Ectodermal cell (in vitro differentiated cells): ENCODE measurements around the gene IFT27. TPM values are rescaled to one million over a fixed set of nuclear protein-coding genes. Genes with fewer than 3 reads are reported as not detected.

Experiments
- H3K27ac ChIP-seq: 2 replicates; pipeline ENCODE4 v1.7.0; 2013; ENCODE audit warnings: mild to moderate bottlenecking, low read depth, low read length; ENCODE audit not compliant: insufficient read depth, poor library complexity, severe bottlenecking
- H3K27me3 ChIP-seq: 2 replicates; pipeline ENCODE4 v1.7.0; 2013; ENCODE audit warnings: mild to moderate bottlenecking, low read length; ENCODE audit not compliant: insufficient read depth, control insufficient read depth, poor library complexity, severe bottlenecking
- H3K36me3 ChIP-seq: one replicate; pipeline ENCODE4 v1.7.0; 2013; ENCODE audit warnings: low read length; ENCODE audit not compliant: control insufficient read depth, insufficient read depth
- H3K4me1 ChIP-seq: one replicate; pipeline ENCODE4 v1.7.0; 2013; ENCODE audit warnings: low read length; ENCODE audit not compliant: control insufficient read depth, insufficient read depth
- H3K4me3 ChIP-seq: 2 replicates; pipeline ENCODE4 v1.7.0; 2013; ENCODE audit warnings: low read depth, low read length, control low read depth; ENCODE audit not compliant: insufficient read depth
- H3K9me3 ChIP-seq: 2 replicates; pipeline ENCODE4 v1.7.0; 2013; ENCODE audit warnings: mild to moderate bottlenecking, low read length, moderate library complexity; ENCODE audit not compliant: control insufficient read depth
- WGBS, 2 experiments: methylation state at CpG; one replicate each; pipeline ENCODE4 v1.1.7; 2013; ENCODE audit warnings: missing lambda C conversion rate in 2 of 2; 5-methylcytosine and 5-hydroxymethylcytosine counted together
- polyA plus RNA-seq, 4 experiments: library from polyadenylated mRNA; stranded (reverse); fragments of 50-300 nt; gene quantifications; one replicate each; pipeline ENCODE4 v1.2.3, GENCODE V29; 2013

Gene IFT27, protein sequence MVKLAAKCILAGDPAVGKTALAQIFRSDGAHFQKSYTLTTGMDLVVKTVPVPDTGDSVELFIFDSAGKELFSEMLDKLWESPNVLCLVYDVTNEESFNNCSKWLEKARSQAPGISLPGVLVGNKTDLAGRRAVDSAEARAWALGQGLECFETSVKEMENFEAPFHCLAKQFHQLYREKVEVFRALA
- 49.9 TPM for polyA plus RNA-seq (2013, experiment 1 of 4)
- 56.8 TPM for polyA plus RNA-seq (2013, experiment 2 of 4)
- polyA plus RNA-seq (2013, experiment 3 of 4): 48.7 TPM
- 48.9 TPM for polyA plus RNA-seq (2013, experiment 4 of 4)

DNA sequence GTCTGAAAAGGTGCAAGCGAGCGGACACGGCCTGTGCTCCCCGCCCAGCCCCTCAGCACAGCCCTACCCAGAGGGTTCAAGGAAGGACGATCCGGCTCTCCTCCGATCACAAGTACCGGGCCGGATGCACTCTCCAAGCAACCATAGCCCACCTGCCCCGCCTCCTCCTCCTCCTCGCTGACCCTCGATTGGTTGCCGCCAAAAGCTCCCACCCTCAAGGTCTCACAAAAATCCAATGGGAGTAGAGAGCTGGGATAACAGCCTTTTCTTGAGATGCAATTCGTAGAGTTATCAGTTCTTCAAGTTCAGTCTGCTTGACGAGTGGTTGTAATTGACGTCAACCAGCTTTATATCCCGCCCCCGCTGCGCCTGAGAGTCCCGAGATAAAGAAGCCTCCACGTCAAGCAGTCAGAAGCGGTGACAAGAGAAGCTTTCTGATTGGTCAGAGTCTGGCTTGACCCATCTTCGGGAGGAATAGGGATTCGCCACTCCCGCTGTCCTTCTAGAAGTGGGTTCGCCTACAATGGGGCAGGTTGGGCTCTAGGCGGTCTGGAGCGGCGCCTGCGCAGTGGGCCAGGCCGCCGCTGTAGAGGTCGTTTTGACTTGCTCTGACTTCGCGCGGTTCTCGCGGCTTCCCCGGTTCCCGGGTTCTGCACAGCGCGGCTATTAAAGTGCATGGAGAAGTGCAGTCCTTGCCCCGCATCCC, at the start of gene IFT27:
Gene IFT27, minus strand, starts transcription at position 156 of the 706 bp plus-strand sequence. CDS start 412 bp downstream, outside the sequence.
- H3K9me3 ChIP-seq: peaks cover 5% of the 10 kb centered on the region
- peaks cover 6% of the 10 kb centered on the region for H3K4me1 ChIP-seq
- no peaks in the 10 kb centered on the region for H3K36me3 ChIP-seq
- WGBS, 2 experiments: 0 to 1% methylated on average over 43 of the region's 43 CpGs
- no peaks in the 10 kb centered on the region for H3K27me3 ChIP-seq
- no peak within 1 kb of the TSS for H3K27ac ChIP-seq
- peak within 1 kb of the TSS; percentile 70 for H3K4me3 ChIP-seq

DNA sequence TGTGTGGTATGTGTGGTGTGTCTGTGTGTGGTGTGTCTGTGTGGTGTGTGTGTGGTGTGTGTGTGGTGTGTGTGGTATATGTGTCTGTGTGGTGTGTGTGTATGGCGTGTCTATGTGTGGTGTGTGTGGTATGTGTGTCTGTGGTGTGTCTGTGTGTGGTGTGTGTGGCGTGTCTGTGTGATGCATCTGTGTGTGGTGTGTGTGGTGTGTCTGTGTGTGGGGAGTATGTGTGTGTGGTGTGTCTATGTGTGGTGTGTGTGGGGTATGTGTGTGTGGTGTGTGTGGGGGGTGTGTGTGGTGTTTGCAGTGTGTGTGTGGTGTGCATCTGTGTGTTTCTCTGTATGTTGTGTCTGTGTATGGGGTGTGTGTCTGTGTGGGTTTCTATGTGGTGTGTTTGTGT, 48.7 kb upstream of the IFT27 start:
- no peaks in the 10 kb centered on the region for H3K36me3 ChIP-seq
- no peaks in the 10 kb centered on the region for H3K9me3 ChIP-seq
- 91 to 94% methylated on average over 2 of the region's 2 CpGs for WGBS, 2 experiments
- H3K27me3 ChIP-seq: peaks cover 1% of the 10 kb centered on the region
- peaks cover 17% of the 10 kb centered on the region for H3K4me1 ChIP-seq
- H3K4me3 ChIP-seq: no peak overlapping the region
- H3K27ac ChIP-seq: no peak overlapping the region

DNA sequence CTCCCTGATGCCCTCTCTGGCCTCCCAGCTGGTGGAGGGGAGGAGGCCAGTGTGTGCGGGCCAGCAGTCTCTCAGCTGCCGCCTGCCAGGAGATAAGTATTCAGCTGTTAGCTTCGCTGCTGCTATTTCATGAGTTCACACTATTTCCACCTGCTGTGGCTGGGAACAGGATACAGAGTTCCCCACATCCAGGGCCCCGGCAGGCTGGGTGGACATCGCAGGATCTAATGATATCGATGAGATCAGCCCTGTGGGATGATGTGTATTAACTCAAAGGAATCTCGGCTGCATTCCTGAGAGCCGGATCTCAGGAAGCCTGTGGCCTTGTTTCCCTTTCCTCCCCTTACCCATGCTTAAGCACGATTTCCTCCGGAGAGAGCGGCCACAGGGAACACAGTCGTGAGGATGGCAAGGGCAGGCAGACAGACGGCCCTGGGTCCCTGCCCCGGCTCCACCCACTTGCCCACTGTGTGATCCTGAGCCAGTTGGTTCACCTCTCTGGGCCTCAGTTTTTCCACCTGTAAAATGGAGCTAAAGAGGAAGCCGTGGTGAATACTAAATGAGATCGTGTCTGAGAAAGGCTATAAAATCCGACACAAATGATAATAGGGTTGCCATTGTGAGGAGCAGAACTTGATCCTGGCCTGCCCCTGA, 47.4 kb upstream of the IFT27 start:
- Histone ChIP-seq H3K27ac (no peak overlapping the region), H3K9me3 (no peaks in the 10 kb centered on the region), H3K36me3 (no peaks in the 10 kb centered on the region), H3K27me3 (peaks cover 11% of the 10 kb centered on the region), H3K4me3 (no peak overlapping the region), H3K4me1 (peaks cover 22% of the 10 kb centered on the region)
- 71 to 75% methylated on average over 17 of the region's 17 CpGs for WGBS, 2 experiments

DNA sequence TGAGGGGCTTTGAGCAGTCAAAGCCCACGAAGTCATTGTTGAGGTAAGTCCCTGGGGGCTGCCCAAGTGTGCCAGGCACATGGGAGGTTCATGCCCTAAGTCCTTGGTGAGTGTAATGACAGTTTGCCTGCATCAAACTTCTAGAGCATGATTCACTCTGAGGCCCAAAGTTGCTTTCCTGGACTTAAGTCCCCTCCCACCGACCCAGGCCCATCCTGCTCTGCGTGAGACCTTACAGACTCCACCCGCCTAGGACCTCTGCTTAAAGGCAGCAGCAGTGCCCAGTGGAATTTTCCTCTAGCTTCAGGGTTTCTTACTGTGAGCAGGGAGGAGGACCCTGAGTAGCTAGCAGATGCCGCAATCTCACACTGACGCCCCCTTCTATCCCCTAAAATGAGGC, 46.7 kb upstream of the IFT27 start:
- Histone ChIP-seq H3K4me3 (no peak overlapping the region), H3K27me3 (peaks cover 18% of the 10 kb centered on the region), H3K27ac (no peak overlapping the region), H3K4me1 (peaks cover 24% of the 10 kb centered on the region), H3K9me3 (no peaks in the 10 kb centered on the region), H3K36me3 (no peaks in the 10 kb centered on the region)
- WGBS, 2 experiments: 38 to 48% methylated on average over 6 of the region's 6 CpGs

GRCh38 chr22:36819112-36819511, 43.2 kb upstream of the IFT27 start:
- H3K4me3 ChIP-seq: no peak overlapping the region
- 41% methylated on average over 9 of the region's 9 CpGs for WGBS, 2 experiments
- no peaks in the 10 kb centered on the region for H3K36me3 ChIP-seq
- H3K27me3 ChIP-seq: peaks cover 53% of the 10 kb centered on the region
- peaks cover 47% of the 10 kb centered on the region for H3K4me1 ChIP-seq
- no peak overlapping the region for H3K27ac ChIP-seq
- no peaks in the 10 kb centered on the region for H3K9me3 ChIP-seq

- Histone ChIP-seq H3K4me1 (peaks cover 44% of the 10 kb centered on the region), H3K9me3 (no peaks in the 10 kb centered on the region), H3K27ac (no peak overlapping the region), H3K36me3 (no peaks in the 10 kb centered on the region), H3K4me3 (no peak overlapping the region), H3K27me3 (peaks cover 62% of the 10 kb centered on the region)
- WGBS, 2 experiments: 89 to 91% methylated on average over 6 of the region's 6 CpGs
These were observed 42.2 kb upstream of the IFT27 start for GRCh38 chr22:36818010-36818642.

GRCh38 chr22:36817525-36817848, 41.6 kb upstream of the IFT27 start:
- peaks cover 62% of the 10 kb centered on the region for H3K27me3 ChIP-seq
- H3K36me3 ChIP-seq: no peaks in the 10 kb centered on the region
- H3K4me1 ChIP-seq: peaks cover 38% of the 10 kb centered on the region
- H3K4me3 ChIP-seq: peak overlapping the region; percentile 43
- no peak overlapping the region for H3K27ac ChIP-seq
- WGBS, 2 experiments: 22 to 35% methylated on average over 4 to 5 of the region's 5 CpGs
- no peaks in the 10 kb centered on the region for H3K9me3 ChIP-seq

DNA sequence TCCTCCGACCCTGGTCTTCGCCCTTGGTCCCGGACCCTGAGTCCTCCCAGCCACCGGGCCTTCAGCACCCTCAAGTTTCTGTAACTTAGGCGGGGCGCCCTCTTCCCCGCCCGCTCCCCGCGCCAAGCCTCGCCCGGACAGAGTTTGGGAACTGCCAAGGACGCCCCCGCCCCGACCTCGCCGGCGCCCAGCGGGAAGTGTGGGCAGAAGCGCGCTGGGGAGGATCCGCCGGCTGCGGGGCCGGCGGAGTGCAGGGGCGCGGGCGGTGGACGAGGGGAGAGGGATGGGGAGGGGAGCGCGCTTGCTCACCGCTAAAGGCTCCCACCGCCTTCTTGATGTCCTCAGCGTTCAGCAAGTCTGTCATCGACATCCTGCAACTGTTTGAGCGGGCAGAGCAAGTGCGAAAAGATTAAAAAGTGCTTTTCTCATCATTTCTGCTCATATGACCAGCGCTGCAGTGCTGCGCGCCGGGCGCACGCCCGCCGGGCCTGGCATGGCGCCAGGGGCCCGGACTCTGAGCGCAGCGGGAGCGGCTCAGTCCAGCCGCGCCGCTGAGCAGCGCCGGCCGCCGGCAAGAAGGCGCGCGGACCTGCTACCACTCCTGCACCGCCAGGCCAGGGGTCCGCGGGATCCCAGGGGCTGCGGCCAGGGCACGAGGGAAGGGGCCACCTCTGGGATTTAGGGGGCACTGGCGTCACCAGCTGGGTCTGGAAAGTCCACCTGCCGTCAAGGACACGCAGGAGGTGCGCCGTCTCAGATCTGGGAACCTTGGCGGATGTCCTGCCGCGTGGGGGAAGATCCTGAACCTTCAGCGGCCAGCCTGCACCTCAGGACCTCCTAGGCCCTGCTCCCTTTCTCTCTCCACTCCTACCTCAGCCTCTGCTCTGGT, 41.0 kb upstream of the IFT27 start, which contains the start of gene PVALB:
Gene PVALB, minus strand, starts transcription at position 400 of the 889 bp plus-strand sequence. Its CDS starts 30 bp downstream, at position 370.
- H3K27me3 ChIP-seq: peaks cover 62% of the 10 kb centered on the region
- WGBS, 2 experiments: 2% methylated on average over 75 of the region's 75 CpGs
- H3K4me3 ChIP-seq: peak within 1 kb of the TSS; percentile 43
- H3K4me1 ChIP-seq: peaks cover 36% of the 10 kb centered on the region
- H3K27ac ChIP-seq: no peak within 1 kb of the TSS
- H3K9me3 ChIP-seq: no peaks in the 10 kb centered on the region
- H3K36me3 ChIP-seq: no peaks in the 10 kb centered on the region

DNA sequence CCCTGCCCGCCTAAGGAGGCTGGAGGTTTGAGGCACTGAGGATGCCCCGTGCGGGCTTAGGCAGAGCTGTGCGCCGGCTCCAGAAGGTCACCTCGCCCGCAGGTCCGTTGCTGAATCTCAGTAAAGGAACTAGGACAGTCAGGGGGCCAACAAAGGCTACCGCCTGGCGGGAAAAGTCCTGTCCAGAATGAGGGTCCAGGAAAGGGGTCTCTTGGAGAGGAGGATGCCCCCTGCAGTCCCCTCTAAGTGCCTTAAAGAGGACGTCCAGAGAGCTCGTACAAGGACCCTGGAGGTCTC, 40.4 kb upstream of the IFT27 start:
- Histone ChIP-seq H3K27ac (no peak overlapping the region), H3K4me3 (peak overlapping the region; percentile 43), H3K9me3 (no peaks in the 10 kb centered on the region), H3K36me3 (no peaks in the 10 kb centered on the region), H3K27me3 (peaks cover 62% of the 10 kb centered on the region), H3K4me1 (peaks cover 36% of the 10 kb centered on the region)
- WGBS, 2 experiments: 2 to 3% methylated on average over 12 of the region's 12 CpGs
